Measurements from ENCODE around the gene CLEC2A. TPM values are rescaled to one million over a fixed set of nuclear protein-coding genes. Genes with fewer than 3 reads are reported as not detected.
A peak's percentile ranks its signal among the peaks of the same experiment; 100 is the strongest.

CLEC2A gene
- total RNA-seq, 4 donors from 2014 or later = not detected

- WGBS, 2 donors = 56 to 67% methylated on average over 11 of the region's 11 CpGs
- Histone ChIP-seq H3K36me3 (no peaks in the 10 kb centered on the region), H3K9me3 (peaks cover 0 to 10% (median 2%) of the 10 kb centered on the region in 4 donors), H3K27me3 (no peaks in the 10 kb centered on the region), H3K4me1 (peaks cover 0 to 41% (median 0%) of the 10 kb centered on the region in 4 donors), H3K27ac (peak overlapping the region; percentile 61 to 89 (median 88)), H3K4me3 (peak overlapping the region; percentile 28 to 51 (median 42))
- DNase-seq (ENCODE audit: low spot score in 2 of 2) = no peak
- TF ChIP-seq POLR2A (IDR thresholded peaks at IDR 0.05) (no peak), EP300 (IDR thresholded peaks at IDR 0.05) (peak in 1 of 2 donors; percentile 26), CTCF (IDR thresholded peaks at IDR 0.05) (no peak)
Measured at GRCh38 chr12:9868311-9868801, 63.8 kb downstream of the CLEC2A start.

- WGBS, 2 donors = 37 to 43% methylated on average over 4 of the region's 4 CpGs
- H3K27me3 ChIP-seq = no peaks in the 10 kb centered on the region
- peaks cover 0 to 4% (median 0%) of the 10 kb centered on the region in 3 donors for H3K36me3 ChIP-seq
- H3K27ac ChIP-seq = peak overlapping the region in 3 of 4 donors; percentile 55 to 89 (median 87)
- no peak for TF ChIP-seq POLR2A (IDR thresholded peaks at IDR 0.05)
- no peak for TF ChIP-seq CTCF (IDR thresholded peaks at IDR 0.05)
- TF ChIP-seq EP300 (IDR thresholded peaks at IDR 0.05) = no peak
- H3K4me1 ChIP-seq = peaks cover 0 to 37% (median 0%) of the 10 kb centered on the region in 4 donors
- H3K4me3 ChIP-seq = peak overlapping the region; percentile 28 to 51 (median 42)
- DNase-seq (ENCODE audit: low spot score in 2 of 2) = no peak
- H3K9me3 ChIP-seq = peaks cover 0 to 19% (median 4%) of the 10 kb centered on the region in 4 donors
Measured at GRCh38 chr12:9867531-9867930, 64.6 kb downstream of the CLEC2A start.

- no peaks in the 10 kb centered on the region for H3K27me3 ChIP-seq
- TF ChIP-seq EP300 (IDR thresholded peaks at IDR 0.05) (peak in 1 of 2 donors; percentile 19), CTCF (IDR thresholded peaks at IDR 0.05) (no peak), POLR2A (IDR thresholded peaks at IDR 0.05) (no peak)
- peaks cover 0 to 19% (median 4%) of the 10 kb centered on the region in 4 donors for H3K9me3 ChIP-seq
- DNase-seq (ENCODE audit: low spot score in 2 of 2) = no peak
- H3K27ac ChIP-seq = peak overlapping the region; percentile 43 to 89 (median 71)
- H3K4me3 ChIP-seq = peak overlapping the region; percentile 18 to 51 (median 42)
- 33 to 45% methylated on average over 4 of the region's 4 CpGs for WGBS, 2 donors
- peaks cover 0 to 31% (median 0%) of the 10 kb centered on the region in 4 donors for H3K4me1 ChIP-seq
- H3K36me3 ChIP-seq = peaks cover 0 to 4% (median 0%) of the 10 kb centered on the region in 3 donors
Measured at GRCh38 chr12:9866860-9867269, 65.3 kb downstream of the CLEC2A start.

- WGBS, 2 donors = 64 to 70% methylated on average over 4 of the region's 4 CpGs
- Histone ChIP-seq H3K4me3 (peak overlapping the region in 2 of 4 donors; percentile 19 to 51), H3K9me3 (peaks cover 0 to 19% (median 4%) of the 10 kb centered on the region in 4 donors), H3K36me3 (peaks cover 0 to 4% (median 0%) of the 10 kb centered on the region in 3 donors), H3K27ac (peak overlapping the region in 3 of 4 donors; percentile 9 to 89 (median 55)), H3K4me1 (peaks cover 0 to 17% (median 0%) of the 10 kb centered on the region in 4 donors), H3K27me3 (no peaks in the 10 kb centered on the region)
- DNase-seq (ENCODE audit: low spot score in 2 of 2) = no peak
- TF ChIP-seq EP300 (IDR thresholded peaks at IDR 0.05) (no peak), POLR2A (IDR thresholded peaks at IDR 0.05) (no peak), CTCF (IDR thresholded peaks at IDR 0.05) (no peak)
Measured at GRCh38 chr12:9864913-9865675, 67.1 kb downstream of the CLEC2A start.

Other genes starting within 250 kb of the CLEC2A start
- gene CLECL1, start 199.3 kb downstream of the CLEC2A start, total RNA-seq = not detected
- gene CD69, start 171.5 kb downstream of the CLEC2A start, total RNA-seq = 10 to 100 TPM in 1 of 4 donors, 1 to 10 TPM in 3; 4.2 to 13.5 (median 7.4) TPM
- gene KLRF1, start 104.9 kb downstream of the CLEC2A start, total RNA-seq = 1 to 10 TPM in 1 of 4 donors, under 1 TPM in 1, not detected in 2; 0.78 to 1.7 TPM
- 10 to 100 TPM; 15.3 to 40.4 (median 22.7) TPM for gene CLEC2B, start 63.0 kb downstream of the CLEC2A start, total RNA-seq
- gene KLRF2, start 50.9 kb downstream of the CLEC2A start, total RNA-seq = not detected
- gene CLEC12A, start 39.0 kb upstream of the CLEC2A start, total RNA-seq = 1 to 10 TPM in 1 of 4 donors, under 1 TPM in 2, not detected in 1; 0.22 to 6.1 (median 0.78) TPM
- gene CLEC1B, start 66.8 kb upstream of the CLEC2A start, total RNA-seq = not detected
- gene CLEC12B, start 78.3 kb upstream of the CLEC2A start, total RNA-seq = under 1 TPM in 1 of 4 donors, not detected in 3; 0.42 TPM
- under 1 TPM in 1 of 4 donors, not detected in 3; 0.21 TPM for gene CLEC9A, start 98.3 kb upstream of the CLEC2A start, total RNA-seq
- 10 to 100 TPM in 1 of 4 donors, 1 to 10 TPM in 3; 6.0 to 19.4 (median 8.4) TPM for gene CLEC1A, start 166.6 kb upstream of the CLEC2A start, total RNA-seq
- 10 to 100 TPM in 1 of 4 donors, 1 to 10 TPM in 3; 4.0 to 13.5 (median 7.9) TPM for gene CLEC7A, start 197.8 kb upstream of the CLEC2A start, total RNA-seq
- 10 to 100 TPM in 1 of 4 donors, 1 to 10 TPM in 2, under 1 TPM in 1; 0.84 to 18.1 (median 2.2) TPM for gene OLR1, start 239.8 kb upstream of the CLEC2A start, total RNA-seq
- under 1 TPM in 1 of 4 donors, not detected in 3; 0.21 TPM for gene TMEM52B, start 246.7 kb upstream of the CLEC2A start, total RNA-seq

Measured in tibial nerve (tissue), 4 donors.